Esophagus (tissue), 2 donors: ENCODE measurements around the gene TPCN1. TPM values are rescaled to one million over a fixed set of nuclear protein-coding genes. Genes with fewer than 3 reads are reported as not detected.

ENCODE experiments used
- H3K27ac ChIP-seq, 2 donors: one replicate each; pipeline ENCODE4 v1.5.1; 2013; ENCODE audit warnings: low read depth in 2 of 2, mild to moderate bottlenecking in 2 of 2, inconsistent platforms in 1 of 2, low read length in 1 of 2, moderate library complexity in 1 of 2
- H3K27me3 ChIP-seq, 2 donors: one replicate each; pipeline ENCODE4 v1.6.1; 2013; ENCODE audit warnings: low read length in 2 of 2, control low read depth in 1 of 2, mild to moderate bottlenecking in 1 of 2; ENCODE audit not compliant: insufficient read depth in 2 of 2, control insufficient read depth in 1 of 2
- H3K36me3 ChIP-seq, 2 donors: one replicate each; pipeline ENCODE4 v1.6.1; 2013; ENCODE audit warnings: low read length in 1 of 2; ENCODE audit not compliant: control insufficient read depth in 2 of 2, insufficient read depth in 2 of 2
- H3K4me1 ChIP-seq, 2 donors: one replicate each; pipeline ENCODE4 v1.6.1; 2013; ENCODE audit warnings: low read length in 1 of 2; ENCODE audit not compliant: control insufficient read depth in 2 of 2, insufficient read depth in 2 of 2
- H3K4me3 ChIP-seq, 2 donors: one replicate each; pipeline ENCODE4 v1.5.1; 2013; ENCODE audit warnings: low read length in 2 of 2, mild to moderate bottlenecking in 2 of 2, low read depth in 1 of 2, moderate library complexity in 1 of 2
- H3K9me3 ChIP-seq, 2 donors: one replicate each; pipeline ENCODE4 v1.6.1; 2013; ENCODE audit warnings: mild to moderate bottlenecking in 2 of 2, low read depth in 1 of 2, low read length in 1 of 2, moderate library complexity in 1 of 2; ENCODE audit not compliant: control insufficient read depth in 2 of 2, insufficient read depth in 1 of 2
- WGBS, 2 donors: extraction: QIAGEN DNeasy Blood & Tissue Kit; methylation state at CpG; one replicate each; pipeline ENCODE4 v1.1.7; 2013; 5-methylcytosine and 5-hydroxymethylcytosine counted together
- polyA plus RNA-seq, 2 donors: library from polyadenylated mRNA; stranded (reverse); fragments of 200-250 nt; gene quantifications; one replicate each; pipeline ENCODE4 v1.2.3, GENCODE V29; 2013
- donor health status: healthy with polysubstance abuse.
- donor health status: Bipolar disorder and iron deficiency.

The TPCN1 gene
- polyA plus RNA-seq, 2 donors = 30.9 to 57.6 TPM

DNA sequence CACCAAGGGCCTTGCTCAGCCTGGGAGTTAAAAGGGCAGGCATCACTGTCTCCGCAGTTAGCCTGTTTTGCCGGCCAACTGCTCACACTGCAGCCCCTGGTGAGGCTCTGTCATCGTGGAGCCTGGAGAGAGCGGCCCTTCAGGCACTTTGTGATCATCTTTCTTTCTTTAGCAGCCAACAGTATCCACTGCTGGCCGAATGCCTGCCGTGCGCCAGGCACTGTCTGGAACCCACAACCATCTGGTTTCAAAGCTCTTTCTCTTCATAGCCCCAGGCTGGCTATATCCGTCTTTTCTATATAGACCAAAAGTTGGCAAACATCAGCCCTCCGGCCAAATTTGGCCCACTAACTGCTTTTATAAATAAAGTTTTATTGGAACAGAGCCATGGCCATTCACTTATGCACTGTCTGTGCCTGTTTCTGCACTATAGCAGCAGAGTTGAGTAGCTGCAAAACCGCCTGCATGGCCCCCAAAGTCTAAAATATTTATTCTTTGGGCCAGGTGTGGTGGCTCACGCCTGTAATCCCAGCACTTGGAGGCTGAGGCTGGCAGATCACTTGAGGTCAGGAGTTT is 84.1 kb downstream of the TPCN1 start:
- H3K4me3 ChIP-seq = no peak overlapping the region
- H3K4me1 ChIP-seq = no peaks in the 10 kb centered on the region
- H3K36me3 ChIP-seq = peaks cover 17 to 19% of the 10 kb centered on the region in 2 donors
- H3K9me3 ChIP-seq = no peaks in the 10 kb centered on the region
- no peak overlapping the region for H3K27ac ChIP-seq
- 88 to 95% methylated on average over 11 of the region's 11 CpGs for WGBS, 2 donors
- H3K27me3 ChIP-seq = no peaks in the 10 kb centered on the region

DNA sequence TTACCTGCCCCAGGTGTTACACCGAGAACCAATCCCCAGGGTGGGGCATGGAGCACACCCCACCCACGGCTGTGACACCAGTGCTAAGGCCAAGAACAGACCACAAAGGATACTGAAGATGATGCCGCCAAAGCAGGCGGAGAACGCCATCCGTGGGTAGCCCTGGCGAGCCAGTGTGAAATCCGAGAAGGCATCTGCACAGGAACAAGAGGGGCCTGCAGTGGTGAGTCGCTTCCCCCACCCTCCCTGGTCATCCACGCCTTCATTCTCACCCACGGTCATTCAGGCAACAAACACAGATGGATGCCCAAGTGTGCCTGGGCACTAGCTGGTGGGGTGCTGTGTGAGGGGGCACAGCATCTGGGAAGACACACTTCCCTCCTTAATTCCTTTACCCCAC is 85.1 kb downstream of the TPCN1 start:
- WGBS, 2 donors = 82 to 84% methylated on average over 11 of the region's 11 CpGs
- H3K27me3 ChIP-seq = no peaks in the 10 kb centered on the region
- no peak overlapping the region for H3K27ac ChIP-seq
- no peak overlapping the region for H3K4me3 ChIP-seq
- no peaks in the 10 kb centered on the region for H3K4me1 ChIP-seq
- H3K9me3 ChIP-seq = no peaks in the 10 kb centered on the region
- peaks cover 17 to 19% of the 10 kb centered on the region in 2 donors for H3K36me3 ChIP-seq

DNA sequence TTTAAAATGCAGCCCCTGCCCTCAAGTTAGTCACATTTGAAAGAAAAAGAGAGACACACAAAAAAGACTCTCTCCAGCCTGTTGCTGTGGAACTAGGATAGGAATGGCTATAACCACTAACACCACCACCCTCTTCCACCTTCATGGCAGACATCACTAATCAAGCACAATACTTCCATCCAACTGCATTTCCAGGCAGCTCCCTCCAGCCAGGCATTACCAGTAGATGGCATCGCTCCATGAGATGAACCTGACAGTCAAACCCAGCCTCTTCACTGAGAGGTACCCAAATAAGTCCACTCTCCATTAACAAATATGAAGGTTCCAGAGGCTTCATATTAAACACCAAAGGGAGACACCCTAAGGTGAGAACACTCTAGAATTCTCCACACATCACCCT is 89.2 kb downstream of the TPCN1 start:
- Histone ChIP-seq H3K4me3 (no peak overlapping the region), H3K9me3 (no peaks in the 10 kb centered on the region), H3K27me3 (no peaks in the 10 kb centered on the region), H3K36me3 (peaks cover 8 to 22% of the 10 kb centered on the region in 2 donors), H3K27ac (no peak overlapping the region), H3K4me1 (no peaks in the 10 kb centered on the region)
- 96 to 97% methylated on average over 1 of the region's 1 CpG for WGBS, 2 donors

DNA sequence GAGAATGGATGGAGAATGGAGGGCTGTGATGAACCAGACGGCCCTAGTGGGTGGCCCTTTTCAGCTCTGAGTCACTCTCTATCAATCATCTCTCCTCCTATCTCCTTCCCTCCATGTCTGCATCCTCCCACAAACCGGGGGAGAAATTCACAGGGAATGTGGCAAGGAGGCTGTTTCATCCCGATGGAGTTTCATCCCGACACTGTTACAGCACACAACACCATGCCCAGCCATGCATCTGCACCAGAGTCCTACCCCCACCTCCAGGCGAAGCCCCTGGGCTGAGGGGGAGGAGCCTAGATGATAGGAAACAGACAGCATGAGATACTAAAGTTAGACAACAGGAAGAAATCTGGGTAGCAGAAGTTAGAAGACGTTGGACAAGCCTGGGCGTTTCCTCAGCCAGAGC is 92.9 kb downstream of the TPCN1 start:
- Histone ChIP-seq H3K36me3 (peaks cover 3 to 30% of the 10 kb centered on the region in 2 donors), H3K4me1 (no peaks in the 10 kb centered on the region), H3K27ac (no peak overlapping the region), H3K27me3 (no peaks in the 10 kb centered on the region), H3K9me3 (no peaks in the 10 kb centered on the region), H3K4me3 (no peak overlapping the region)
- WGBS, 2 donors = 71 to 73% methylated on average over 7 of the region's 7 CpGs

DNA sequence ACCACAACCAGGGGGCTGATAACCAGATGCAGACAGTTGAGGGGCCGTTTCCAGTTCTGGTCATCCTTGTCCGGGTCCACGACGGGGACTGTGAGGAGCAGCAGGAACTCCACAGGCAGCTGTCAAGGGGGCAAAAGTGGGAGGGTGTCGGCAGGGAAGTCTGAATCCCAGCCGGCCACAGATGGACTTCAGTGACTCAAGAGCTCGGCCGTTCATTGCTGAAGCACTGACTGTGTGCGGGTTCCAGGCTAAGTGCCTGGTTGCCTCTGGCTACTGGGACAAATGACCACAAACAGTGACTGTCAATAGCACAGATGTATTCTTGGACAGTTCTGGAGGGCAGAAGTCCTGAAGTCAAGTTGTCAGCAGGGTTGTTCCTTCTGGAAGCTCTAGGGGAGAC is 94.1 kb downstream of the TPCN1 start:
- Histone ChIP-seq H3K36me3 (peaks cover 6 to 35% of the 10 kb centered on the region in 2 donors), H3K27me3 (no peaks in the 10 kb centered on the region), H3K27ac (no peak overlapping the region), H3K4me3 (no peak overlapping the region), H3K9me3 (no peaks in the 10 kb centered on the region), H3K4me1 (no peaks in the 10 kb centered on the region)
- WGBS, 2 donors = 78 to 83% methylated on average over 9 of the region's 9 CpGs

DNA sequence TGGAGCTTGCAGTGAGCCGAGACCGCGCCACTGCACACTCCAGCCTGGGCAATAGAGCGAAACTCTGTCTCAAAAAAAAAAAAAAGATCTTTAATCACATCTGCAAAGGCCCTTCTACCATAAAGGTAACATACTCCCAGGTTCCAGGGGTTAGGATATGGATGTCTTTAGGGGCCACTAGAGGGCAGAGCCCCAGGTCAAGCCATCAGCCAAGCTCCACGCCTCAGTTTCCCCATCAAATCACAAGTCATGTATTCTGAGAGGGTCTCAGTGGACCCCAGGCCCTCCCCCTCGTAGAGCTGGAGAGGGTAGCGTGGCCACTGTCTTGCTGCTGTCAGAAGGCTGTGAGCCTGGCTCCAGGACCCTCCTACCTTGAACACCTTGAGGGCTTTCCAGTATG is 94.9 kb downstream of the TPCN1 start:
- Histone ChIP-seq H3K36me3 (peaks cover 6 to 43% of the 10 kb centered on the region in 2 donors), H3K27ac (no peak overlapping the region), H3K4me3 (no peak overlapping the region), H3K4me1 (no peaks in the 10 kb centered on the region), H3K9me3 (no peaks in the 10 kb centered on the region), H3K27me3 (no peaks in the 10 kb centered on the region)
- WGBS, 2 donors = 95 to 96% methylated on average over 7 of the region's 7 CpGs

DNA sequence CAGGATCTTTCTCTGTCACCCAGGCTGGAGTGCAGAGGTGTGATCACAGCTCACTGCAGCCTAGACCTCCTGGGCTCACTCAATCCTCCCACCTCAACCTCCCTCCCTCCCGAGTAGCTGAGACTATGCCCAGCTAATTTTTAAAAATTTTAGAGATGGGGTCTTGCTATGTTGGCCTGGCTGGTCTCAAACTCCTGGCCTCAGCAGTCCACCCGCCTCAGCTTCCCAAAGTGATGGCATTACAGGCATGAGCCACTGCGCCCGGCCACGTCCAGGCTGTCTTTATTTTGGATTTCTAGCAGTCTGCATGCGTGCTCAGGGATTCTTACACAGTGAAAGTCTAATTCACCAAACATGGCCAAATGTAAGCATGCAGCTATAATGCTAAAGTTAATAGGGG is 95.9 kb downstream of the TPCN1 start:
- H3K36me3 ChIP-seq = peaks cover 6 to 42% of the 10 kb centered on the region in 2 donors
- H3K27ac ChIP-seq = no peak overlapping the region
- H3K27me3 ChIP-seq = no peaks in the 10 kb centered on the region
- no peak overlapping the region for H3K4me3 ChIP-seq
- 93% methylated on average over 6 of the region's 6 CpGs for WGBS, 2 donors
- no peaks in the 10 kb centered on the region for H3K4me1 ChIP-seq
- no peaks in the 10 kb centered on the region for H3K9me3 ChIP-seq

DNA sequence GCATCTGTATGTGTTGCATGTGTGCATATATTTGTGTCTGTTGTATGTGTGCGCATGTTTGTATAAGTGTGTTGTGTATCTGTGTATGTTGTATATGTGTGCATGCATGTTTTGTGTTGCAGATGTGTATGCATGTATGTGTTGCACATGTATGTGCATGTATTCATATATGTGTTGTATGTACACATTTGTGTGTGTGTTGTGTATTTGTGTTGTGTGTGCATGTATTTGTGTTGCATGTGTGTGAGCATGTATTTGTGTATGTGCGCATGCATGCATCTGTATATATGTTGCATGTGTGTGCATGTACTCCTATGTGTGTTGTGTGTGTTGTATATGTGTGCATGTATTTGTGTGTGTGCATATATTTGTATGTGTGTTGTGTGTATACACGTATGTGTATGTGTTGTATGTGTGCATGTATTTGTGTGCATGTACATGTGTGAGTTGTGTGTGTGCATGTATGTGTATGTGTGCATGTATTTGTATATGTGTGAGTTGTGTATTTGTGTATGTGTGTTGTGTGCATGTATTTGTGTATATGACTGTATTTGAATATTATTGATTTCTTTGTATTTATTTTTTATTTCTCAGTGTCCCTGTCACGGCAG is 96.9 kb downstream of the TPCN1 start:
- Histone ChIP-seq H3K4me3 (no peak overlapping the region), H3K27me3 (no peaks in the 10 kb centered on the region), H3K9me3 (no peaks in the 10 kb centered on the region), H3K27ac (no peak overlapping the region), H3K36me3 (peaks cover 3 to 42% of the 10 kb centered on the region in 2 donors), H3K4me1 (no peaks in the 10 kb centered on the region)
- WGBS, 2 donors = 96% methylated on average over 4 of the region's 4 CpGs

DNA sequence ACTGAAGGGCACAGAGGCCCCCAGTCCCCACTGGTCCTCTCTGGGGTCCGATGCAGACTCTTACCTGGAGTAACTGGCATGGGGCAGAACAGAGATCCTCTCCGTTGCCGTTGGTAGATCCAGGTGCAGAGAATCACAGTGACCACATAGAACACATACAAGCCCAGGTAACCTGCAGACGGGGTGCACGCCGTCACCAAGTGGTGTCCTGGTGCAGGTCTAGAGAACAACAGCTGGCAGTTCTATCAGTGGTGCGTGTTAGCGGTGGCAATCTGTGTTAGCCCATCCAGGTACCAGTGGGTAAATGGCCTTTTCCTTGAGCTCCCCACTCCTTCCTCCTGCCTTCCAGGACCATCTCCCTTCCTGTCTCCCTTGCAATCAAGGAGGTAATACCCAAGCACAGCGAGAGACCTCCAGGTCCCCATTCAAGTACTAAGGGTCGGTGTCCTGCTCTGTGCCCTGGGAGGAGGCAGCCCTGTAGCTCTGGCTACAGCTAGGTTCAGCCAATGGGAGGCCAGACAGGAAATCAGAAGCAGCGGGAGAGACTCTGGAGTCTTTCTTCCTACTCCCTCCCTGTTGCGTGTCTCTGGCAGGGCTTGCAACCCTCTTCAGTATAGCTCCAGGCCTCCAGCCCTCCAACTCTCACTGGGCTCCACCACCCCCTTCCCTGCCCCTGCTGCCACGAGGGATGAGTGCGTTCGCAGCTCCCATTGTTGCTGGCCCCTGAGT is 97.8 kb downstream of the TPCN1 start:
- H3K9me3 ChIP-seq = no peaks in the 10 kb centered on the region

More for the DNA sequence above, 97.8 kb downstream of the TPCN1 start:
- peaks cover 3 to 41% of the 10 kb centered on the region in 2 donors for H3K36me3 ChIP-seq
- H3K27me3 ChIP-seq = no peaks in the 10 kb centered on the region
- WGBS, 2 donors = 93 to 95% methylated on average over 15 of the region's 15 CpGs
- no peak overlapping the region for H3K27ac ChIP-seq
- no peaks in the 10 kb centered on the region for H3K4me1 ChIP-seq
- H3K4me3 ChIP-seq = no peak overlapping the region
